Measurements from ENCODE around the gene OR1I1.

- TF ChIP-seq POLR2A (IDR thresholded peaks at IDR 0.05; ENCODE audit: low read depth, low read length) (no peak), POLR2AphosphoS5 (IDR thresholded peaks at IDR 0.05; ENCODE audit: low read depth, low read length) (no peak)
These were observed 54.4 kb downstream of the OR1I1 start for GRCh38 chr19:15136234-15136954.
